Left lung (tissue), 10 donors: ENCODE results near the gene HOXC5. TPM values are rescaled to one million over a fixed set of nuclear protein-coding genes. Genes with fewer than 3 reads are reported as not detected.
"Not testable (repeated sequence)": the region's sequence is repeated elsewhere in the genome, so short reads cannot be mapped to it uniquely, and the experiment has no call there.

Experiments used
- ATAC-seq: fragments of 200-7000 bp; cut with Tn5 transposase; one replicate; pipeline ENCODE4 v1.9.1; 2020; ENCODE audit warnings: moderate library complexity
- DNase-seq, 4 donors: peaks; one replicate each; pipeline ENCODE4 v3.0.0-alpha.2; 2013 to 2020
- H3K27ac ChIP-seq, 2 donors: fragments of 200-600 bp; sonication (generic) in 1 of 2; one replicate each; pipeline versions ENCODE4 v1.5.0 to v1.8.0; 2020 to 2021
- H3K27me3 ChIP-seq, 2 donors: fragments of 200-600 bp; sonication (generic) in 1 of 2; one replicate each; pipeline versions ENCODE4 v1.5.0 to v1.8.0; 2020 to 2021
- H3K36me3 ChIP-seq, 2 donors: fragments of 200-600 bp; sonication (generic) in 1 of 2; one replicate each; pipeline versions ENCODE4 v1.5.0 to v1.8.0; 2020 to 2021
- H3K4me1 ChIP-seq, 2 donors: fragments of 200-600 bp; one replicate each; pipeline ENCODE4 v1.8.0; 2021
- H3K4me3 ChIP-seq, 2 donors: fragments of 200-600 bp; sonication (generic) in 1 of 2; one replicate each; pipeline versions ENCODE4 v1.5.0 to v1.8.0; 2020 to 2021; ENCODE audit warnings: mild to moderate bottlenecking in 1 of 2
- H3K9me3 ChIP-seq, 2 donors: fragments of 200-600 bp; sonication (generic) in 1 of 2; one replicate each; pipeline versions ENCODE4 v1.5.0 to v1.8.0; 2020 to 2021
- CTCF ChIP-seq, 2 donors: fragments of 200-600 bp; sonication (generic) in 1 of 2; IDR thresholded peaks; one replicate each; pipeline versions ENCODE4 v1.5.0 to v1.8.0; 2021; ENCODE audit warnings: antibody characterized with exemption in 2 of 2
- intact Hi-C, 2 donors: fragments of 100-400 bp; cut with DNase I; formaldehyde crosslinking; loops; one replicate each; pipeline versions ENCODE4 v1.11.2 to v1.14.2; 2022
- polyA plus RNA-seq, 6 donors: library from polyadenylated mRNA; unstranded; fragments of 120-200 nt; gene quantifications; one replicate each; pipeline ENCODE4 v1.2.1, GENCODE V29; 2013; ENCODE audit not compliant: insufficient read length in 6 of 6
- total RNA-seq, 2 donors: library from RNA; stranded (reverse); fragmentation: NEBNext Ultra II Directional; extraction: Animal tissue kit (Norgen Biotek cat#: 25700); gene quantifications; one replicate each; pipeline ENCODE4 v1.2.1, GENCODE V29; 2021
- donor health status: DM: no; HTN: yes; CAD: no.
- donor health status: DM: no; HTN: no; CAD: no.

Gene HOXC5
- total and polyA plus RNA-seq, 8 donors: 0.11 to 0.38 (median 0.28) TPM

DNA sequence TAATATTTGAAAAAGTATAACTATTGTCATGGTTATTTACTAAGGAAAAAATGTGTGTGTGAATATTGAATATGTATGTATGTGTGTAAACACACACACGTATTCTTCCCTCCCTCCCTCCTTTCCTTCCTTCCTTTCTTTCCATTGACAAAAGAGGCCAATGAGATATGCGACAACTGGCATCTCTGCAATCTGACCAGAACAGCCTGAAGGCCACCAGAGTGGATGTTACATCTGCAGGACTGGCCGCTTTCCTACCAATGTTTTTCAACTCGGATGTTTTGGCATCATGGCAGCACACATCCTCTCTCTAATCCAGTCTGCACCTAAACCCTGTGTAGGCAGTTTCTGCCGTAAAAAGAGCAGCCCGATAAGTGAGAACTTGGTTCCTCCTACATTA is 41.5 kb downstream of the HOXC5 start:
- intact Hi-C loops: no loop called here
- no peak overlapping the region for H3K4me3 ChIP-seq
- H3K9me3 ChIP-seq: no peaks in the 10 kb centered on the region
- no peak for DNase-seq
- H3K27ac ChIP-seq: no peak overlapping the region
- no peak for ATAC-seq
- H3K36me3 ChIP-seq: no peaks in the 10 kb centered on the region
- TF ChIP-seq CTCF (IDR thresholded peaks at IDR 0.05): no peak
- no peaks in the 10 kb centered on the region for H3K4me1 ChIP-seq
- peaks cover 0 to 93% of the 10 kb centered on the region in 2 donors for H3K27me3 ChIP-seq

- Histone ChIP-seq H3K9me3 (no peaks in the 10 kb centered on the region), H3K36me3 (no peaks in the 10 kb centered on the region), H3K27ac (no peak overlapping the region), H3K27me3 (peaks cover 0 to 91% of the 10 kb centered on the region in 2 donors), H3K4me1 (no peaks in the 10 kb centered on the region), H3K4me3 (no peak overlapping the region)
- DNase-seq (no peak), ATAC-seq (no peak)
- no peak for TF ChIP-seq CTCF (IDR thresholded peaks at IDR 0.05)
- intact Hi-C loops: no loop called here
These were observed 42.6 kb downstream of the HOXC5 start for GRCh38 chr12:54075409-54075808.

- Histone ChIP-seq H3K9me3 (no peaks in the 10 kb centered on the region), H3K4me3 (no peak overlapping the region), H3K36me3 (no peaks in the 10 kb centered on the region), H3K4me1 (no peaks in the 10 kb centered on the region), H3K27me3 (peaks cover 0 to 88% of the 10 kb centered on the region in 2 donors), H3K27ac (no peak overlapping the region)
- no peak for TF ChIP-seq CTCF (IDR thresholded peaks at IDR 0.05)
- no peak for DNase-seq
- no peak for ATAC-seq
- intact Hi-C loops: no loop called here
These were observed 43.1 kb downstream of the HOXC5 start for GRCh38 chr12:54075974-54076373.

- H3K4me1 ChIP-seq, H3K4me3 ChIP-seq, intact Hi-C loops, H3K36me3 ChIP-seq, DNase-seq, H3K9me3 ChIP-seq, H3K27ac ChIP-seq, ATAC-seq: not testable (repeated sequence)
- peaks cover 0 to 84% of the 10 kb centered on the region in 2 donors for H3K27me3 ChIP-seq
These were observed 45.0 kb downstream of the HOXC5 start for GRCh38 chr12:54077843-54078242.

GRCh38 chr12:54079115-54079514 is 46.3 kb downstream of the HOXC5 start:
- H3K4me3 ChIP-seq, DNase-seq, H3K9me3 ChIP-seq, ATAC-seq, H3K27ac ChIP-seq, intact Hi-C loops, H3K36me3 ChIP-seq, H3K4me1 ChIP-seq: not testable (repeated sequence)
- H3K27me3 ChIP-seq: peaks cover 0 to 84% of the 10 kb centered on the region in 2 donors

DNA sequence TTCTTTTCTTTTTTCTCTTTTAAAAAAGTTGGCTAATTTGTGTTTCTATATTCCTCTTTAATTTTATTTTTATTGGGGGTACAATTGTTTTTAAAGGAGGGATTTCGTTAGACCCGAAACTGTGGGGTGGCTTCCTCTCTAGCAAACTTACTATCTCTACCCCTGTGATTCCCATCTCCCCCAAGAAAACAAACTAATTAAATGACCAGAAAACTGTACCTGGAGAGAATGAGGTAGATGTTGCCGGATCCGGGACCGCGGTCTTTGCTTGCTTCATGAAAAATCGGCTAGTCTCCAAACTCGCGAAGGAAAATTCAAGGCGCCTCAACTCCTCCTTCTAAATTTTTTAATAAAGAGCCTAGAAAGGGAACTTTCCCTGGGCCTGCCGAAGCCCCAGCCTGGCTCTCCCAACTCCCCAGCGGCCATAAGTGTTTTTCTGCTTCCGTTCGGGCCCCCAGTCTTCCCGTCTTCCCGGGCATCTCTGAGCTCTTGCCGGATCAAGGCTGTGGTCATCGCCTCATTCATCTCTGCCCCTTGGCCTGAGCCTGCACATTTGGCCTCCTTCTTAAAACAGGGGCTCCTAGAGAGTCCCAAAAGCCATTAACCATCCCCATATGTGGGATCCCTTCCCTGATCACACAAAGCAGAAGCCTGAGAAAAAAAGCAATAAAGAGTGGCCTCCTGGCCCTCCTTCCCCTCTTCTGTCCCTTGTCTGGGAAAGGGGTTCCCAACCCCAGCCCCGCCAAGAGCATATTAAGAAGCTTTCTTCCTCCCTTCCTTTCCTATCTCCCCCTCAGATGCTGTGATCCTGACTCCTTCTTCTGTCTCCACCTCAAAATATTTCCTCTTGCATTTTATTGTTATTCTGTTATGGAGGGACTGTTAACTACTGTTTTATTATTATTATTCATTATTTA is 47.4 kb downstream of the HOXC5 start:
- peaks cover 0 to 84% of the 10 kb centered on the region in 2 donors for H3K27me3 ChIP-seq
- H3K4me3 ChIP-seq, ATAC-seq, intact Hi-C loops, H3K36me3 ChIP-seq, H3K9me3 ChIP-seq, H3K4me1 ChIP-seq, H3K27ac ChIP-seq, DNase-seq: not testable (repeated sequence)

DNA sequence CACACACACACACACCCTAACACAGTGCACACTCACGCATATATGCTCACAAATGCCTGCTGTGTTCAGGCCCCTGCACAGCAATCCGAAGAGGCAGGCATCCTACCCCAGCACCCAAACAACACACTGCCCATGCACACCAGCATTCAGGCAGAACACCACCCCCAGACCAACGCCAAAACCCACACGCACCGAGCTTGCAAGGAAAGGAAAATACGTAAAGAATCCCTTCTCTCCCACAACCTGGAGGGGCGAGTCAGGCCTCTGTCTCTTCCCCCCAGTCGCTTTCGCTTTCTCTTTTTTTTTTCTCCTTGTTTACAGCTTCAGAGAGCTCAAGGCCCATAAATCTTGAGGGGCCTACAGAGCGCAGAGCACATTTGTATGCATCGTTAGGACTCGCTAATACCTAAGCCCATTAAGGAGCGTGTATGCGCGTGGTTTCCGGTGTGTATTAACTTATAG is 48.2 kb downstream of the HOXC5 start:
- H3K4me1 ChIP-seq, intact Hi-C loops, H3K36me3 ChIP-seq, H3K27ac ChIP-seq, DNase-seq, ATAC-seq, H3K4me3 ChIP-seq, H3K9me3 ChIP-seq: not testable (repeated sequence)
- peaks cover 0 to 82% of the 10 kb centered on the region in 2 donors for H3K27me3 ChIP-seq

GRCh38 chr12:54081581-54082396 is 48.9 kb downstream of the HOXC5 start:
- H3K4me1 ChIP-seq, H3K27ac ChIP-seq, DNase-seq, H3K4me3 ChIP-seq, ATAC-seq, intact Hi-C loops, H3K9me3 ChIP-seq, H3K36me3 ChIP-seq: not testable (repeated sequence)
- peaks cover 0 to 82% of the 10 kb centered on the region in 2 donors for H3K27me3 ChIP-seq
